ENCODE measurements around the gene LHFPL3.

DNA sequence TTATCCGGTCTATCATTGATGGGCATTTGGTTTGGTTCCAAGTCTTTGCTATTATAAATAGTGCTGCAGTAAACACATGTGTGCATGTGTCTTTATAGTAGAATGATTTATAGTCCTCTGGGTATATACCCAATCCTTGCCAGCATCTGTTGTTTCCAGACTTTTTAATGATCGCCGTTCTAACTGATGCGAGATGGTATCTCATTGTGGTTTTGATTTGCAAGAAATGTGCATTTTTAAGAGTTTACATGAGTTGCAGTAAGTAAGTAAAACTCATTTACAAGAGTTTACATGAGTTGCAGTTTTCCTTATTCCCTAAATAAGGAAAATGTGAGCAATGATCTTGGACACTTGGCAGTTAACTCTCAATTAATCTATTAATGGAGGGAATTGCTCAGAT, 312.1 kb downstream of the LHFPL3 start:
- no peak for TF ChIP-seq MYC (IDR thresholded peaks at IDR 0.05; ENCODE audit: borderline replicate concordance, low read length)
- TF ChIP-seq, protein P1, sequence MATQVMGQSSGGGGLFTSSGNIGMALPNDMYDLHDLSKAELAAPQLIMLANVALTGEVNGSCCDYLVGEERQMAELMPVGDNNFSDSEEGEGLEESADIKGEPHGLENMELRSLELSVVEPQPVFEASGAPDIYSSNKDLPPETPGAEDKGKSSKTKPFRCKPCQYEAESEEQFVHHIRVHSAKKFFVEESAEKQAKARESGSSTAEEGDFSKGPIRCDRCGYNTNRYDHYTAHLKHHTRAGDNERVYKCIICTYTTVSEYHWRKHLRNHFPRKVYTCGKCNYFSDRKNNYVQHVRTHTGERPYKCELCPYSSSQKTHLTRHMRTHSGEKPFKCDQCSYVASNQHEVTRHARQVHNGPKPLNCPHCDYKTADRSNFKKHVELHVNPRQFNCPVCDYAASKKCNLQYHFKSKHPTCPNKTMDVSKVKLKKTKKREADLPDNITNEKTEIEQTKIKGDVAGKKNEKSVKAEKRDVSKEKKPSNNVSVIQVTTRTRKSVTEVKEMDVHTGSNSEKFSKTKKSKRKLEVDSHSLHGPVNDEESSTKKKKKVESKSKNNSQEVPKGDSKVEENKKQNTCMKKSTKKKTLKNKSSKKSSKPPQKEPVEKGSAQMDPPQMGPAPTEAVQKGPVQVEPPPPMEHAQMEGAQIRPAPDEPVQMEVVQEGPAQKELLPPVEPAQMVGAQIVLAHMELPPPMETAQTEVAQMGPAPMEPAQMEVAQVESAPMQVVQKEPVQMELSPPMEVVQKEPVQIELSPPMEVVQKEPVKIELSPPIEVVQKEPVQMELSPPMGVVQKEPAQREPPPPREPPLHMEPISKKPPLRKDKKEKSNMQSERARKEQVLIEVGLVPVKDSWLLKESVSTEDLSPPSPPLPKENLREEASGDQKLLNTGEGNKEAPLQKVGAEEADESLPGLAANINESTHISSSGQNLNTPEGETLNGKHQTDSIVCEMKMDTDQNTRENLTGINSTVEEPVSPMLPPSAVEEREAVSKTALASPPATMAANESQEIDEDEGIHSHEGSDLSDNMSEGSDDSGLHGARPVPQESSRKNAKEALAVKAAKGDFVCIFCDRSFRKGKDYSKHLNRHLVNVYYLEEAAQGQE (IDR thresholded peaks at IDR 0.05), result no peak
- TF ChIP-seq, protein P2, sequence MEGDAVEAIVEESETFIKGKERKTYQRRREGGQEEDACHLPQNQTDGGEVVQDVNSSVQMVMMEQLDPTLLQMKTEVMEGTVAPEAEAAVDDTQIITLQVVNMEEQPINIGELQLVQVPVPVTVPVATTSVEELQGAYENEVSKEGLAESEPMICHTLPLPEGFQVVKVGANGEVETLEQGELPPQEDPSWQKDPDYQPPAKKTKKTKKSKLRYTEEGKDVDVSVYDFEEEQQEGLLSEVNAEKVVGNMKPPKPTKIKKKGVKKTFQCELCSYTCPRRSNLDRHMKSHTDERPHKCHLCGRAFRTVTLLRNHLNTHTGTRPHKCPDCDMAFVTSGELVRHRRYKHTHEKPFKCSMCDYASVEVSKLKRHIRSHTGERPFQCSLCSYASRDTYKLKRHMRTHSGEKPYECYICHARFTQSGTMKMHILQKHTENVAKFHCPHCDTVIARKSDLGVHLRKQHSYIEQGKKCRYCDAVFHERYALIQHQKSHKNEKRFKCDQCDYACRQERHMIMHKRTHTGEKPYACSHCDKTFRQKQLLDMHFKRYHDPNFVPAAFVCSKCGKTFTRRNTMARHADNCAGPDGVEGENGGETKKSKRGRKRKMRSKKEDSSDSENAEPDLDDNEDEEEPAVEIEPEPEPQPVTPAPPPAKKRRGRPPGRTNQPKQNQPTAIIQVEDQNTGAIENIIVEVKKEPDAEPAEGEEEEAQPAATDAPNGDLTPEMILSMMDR (IDR thresholded peaks at IDR 0.05), result no peak
- TF ChIP-seq, protein P3, sequence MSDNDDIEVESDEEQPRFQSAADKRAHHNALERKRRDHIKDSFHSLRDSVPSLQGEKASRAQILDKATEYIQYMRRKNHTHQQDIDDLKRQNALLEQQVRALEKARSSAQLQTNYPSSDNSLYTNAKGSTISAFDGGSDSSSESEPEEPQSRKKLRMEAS (IDR thresholded peaks at IDR 0.05), result no peak
- no peak for TF ChIP-seq TP53 (CRISPR knock-in tag; IDR thresholded peaks at IDR 0.05)
- no peak for TF ChIP-seq HDAC2 (IDR thresholded peaks at IDR 0.05)
- no peak for TF ChIP-seq FOSL2 (IDR thresholded peaks at IDR 0.05)
- TF ChIP-seq FOSL2 (CRISPR knock-in tag; IDR thresholded peaks at IDR 0.05), result no peak
- TF ChIP-seq BHLHE40 (IDR thresholded peaks at IDR 0.05; ENCODE audit: low read depth, low read length), result no peak
- TF ChIP-seq CHD2 (IDR thresholded peaks at IDR 0.05; ENCODE audit: low read length, partially characterized antibody), result no peak
- TF ChIP-seq, protein P4, sequence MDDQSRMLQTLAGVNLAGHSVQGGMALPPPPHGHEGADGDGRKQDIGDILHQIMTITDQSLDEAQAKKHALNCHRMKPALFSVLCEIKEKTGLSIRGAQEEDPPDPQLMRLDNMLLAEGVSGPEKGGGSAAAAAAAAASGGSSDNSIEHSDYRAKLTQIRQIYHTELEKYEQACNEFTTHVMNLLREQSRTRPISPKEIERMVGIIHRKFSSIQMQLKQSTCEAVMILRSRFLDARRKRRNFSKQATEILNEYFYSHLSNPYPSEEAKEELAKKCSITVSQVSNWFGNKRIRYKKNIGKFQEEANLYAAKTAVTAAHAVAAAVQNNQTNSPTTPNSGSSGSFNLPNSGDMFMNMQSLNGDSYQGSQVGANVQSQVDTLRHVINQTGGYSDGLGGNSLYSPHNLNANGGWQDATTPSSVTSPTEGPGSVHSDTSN (IDR thresholded peaks at IDR 0.05), result no peak
